ENCODE data around the gene KCNJ1.

Gene KCNJ1

DNA sequence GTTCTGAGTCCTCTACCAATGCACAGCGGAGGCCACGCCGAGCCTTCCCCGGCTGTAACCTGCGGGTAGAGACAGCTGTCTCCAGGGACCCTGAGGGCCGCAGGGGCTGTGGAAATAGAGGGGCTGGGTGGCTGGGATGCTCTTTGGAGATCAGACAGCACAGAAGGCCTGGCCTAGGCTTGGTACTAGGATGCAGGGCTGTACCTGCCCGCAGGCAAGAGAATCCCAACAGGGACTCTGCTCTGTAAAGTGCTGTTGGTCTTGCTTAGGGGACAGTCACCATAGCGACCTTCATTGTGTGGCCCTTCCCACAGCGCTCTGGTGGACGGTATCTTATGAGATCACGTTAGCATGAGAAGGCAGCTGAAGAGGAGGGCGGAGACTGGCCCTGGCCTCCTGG lies 12.7 kb upstream of the KCNJ1 start:
- Histone ChIP-seq H3K27ac (ENCODE audit: low read length) (no peak overlapping the region), H3K4me1 (ENCODE audit: low read length) (peaks cover 6% of the 10 kb centered on the region), H3K36me3 (replicated peaks; ENCODE audit: low read depth, low read length) (no peaks in the 10 kb centered on the region), H2AFZ (ENCODE audit: low read depth, low read length) (no peak overlapping the region), H4K20me1 (ENCODE audit: insufficient read depth, low read length) (no peaks in the 10 kb centered on the region), H3K79me2 (ENCODE audit: low read length) (no peaks in the 10 kb centered on the region), H3K4me3 (ENCODE audit: low read length) (no peak overlapping the region), H3K4me2 (ENCODE audit: low read length) (no peak overlapping the region), H3K27me3 (ENCODE audit: low read depth, low read length) (peaks cover 29% of the 10 kb centered on the region), H3K9me3 (ENCODE audit: insufficient read depth, low read length) (no peaks in the 10 kb centered on the region), H3K9ac (ENCODE audit: low read length) (no peak overlapping the region)
- TF ChIP-seq CTCF (IDR thresholded peaks at IDR 0.05; ENCODE audit: low read depth, low read length), result no peak
- no peak for TF ChIP-seq EZH2phosphoT487 (IDR thresholded peaks at IDR 0.05; ENCODE audit: low read depth)

- H2AFZ ChIP-seq (ENCODE audit: low read depth, low read length), result no peak overlapping the region
These were observed 11.4 kb upstream of the KCNJ1 start for GRCh38 chr11:128878455-128878854.

GRCh38 chr11:128877726-128878125 lies 10.6 kb upstream of the KCNJ1 start:
- no peaks in the 10 kb centered on the region for H3K9me3 ChIP-seq (ENCODE audit: insufficient read depth, low read length)
- TF ChIP-seq EZH2phosphoT487 (IDR thresholded peaks at IDR 0.05; ENCODE audit: low read depth) (no peak), CTCF (IDR thresholded peaks at IDR 0.05; ENCODE audit: low read depth, low read length) (no peak)
- no peaks in the 10 kb centered on the region for H4K20me1 ChIP-seq (ENCODE audit: insufficient read depth, low read length)
- H3K79me2 ChIP-seq (ENCODE audit: low read length), result no peaks in the 10 kb centered on the region
- H3K4me1 ChIP-seq (ENCODE audit: low read length), result no peaks in the 10 kb centered on the region
- H3K4me2 ChIP-seq (ENCODE audit: low read length), result no peak overlapping the region
- no peaks in the 10 kb centered on the region for H3K36me3 ChIP-seq (replicated peaks; ENCODE audit: low read depth, low read length)
- H3K27me3 ChIP-seq (ENCODE audit: low read depth, low read length), result peaks cover 17% of the 10 kb centered on the region
- H3K4me3 ChIP-seq (ENCODE audit: low read length), result no peak overlapping the region
- no peak overlapping the region for H2AFZ ChIP-seq (ENCODE audit: low read depth, low read length)
- no peak overlapping the region for H3K27ac ChIP-seq (ENCODE audit: low read length)
- no peak overlapping the region for H3K9ac ChIP-seq (ENCODE audit: low read length)

More at GRCh38 chr11:128878455-128878854, 11.4 kb upstream of the KCNJ1 start:
- Histone ChIP-seq H3K4me1 (ENCODE audit: low read length) (no peaks in the 10 kb centered on the region), H3K36me3 (replicated peaks; ENCODE audit: low read depth, low read length) (no peaks in the 10 kb centered on the region), H3K27ac (ENCODE audit: low read length) (no peak overlapping the region), H3K9me3 (ENCODE audit: insufficient read depth, low read length) (no peaks in the 10 kb centered on the region), H3K4me3 (ENCODE audit: low read length) (no peak overlapping the region), H3K27me3 (ENCODE audit: low read depth, low read length) (peaks cover 24% of the 10 kb centered on the region), H3K79me2 (ENCODE audit: low read length) (no peaks in the 10 kb centered on the region), H3K4me2 (ENCODE audit: low read length) (no peak overlapping the region), H4K20me1 (ENCODE audit: insufficient read depth, low read length) (no peaks in the 10 kb centered on the region), H3K9ac (ENCODE audit: low read length) (no peak overlapping the region)
- no peak for TF ChIP-seq CTCF (IDR thresholded peaks at IDR 0.05; ENCODE audit: low read depth, low read length)
- TF ChIP-seq EZH2phosphoT487 (IDR thresholded peaks at IDR 0.05; ENCODE audit: low read depth), result no peak

DNA sequence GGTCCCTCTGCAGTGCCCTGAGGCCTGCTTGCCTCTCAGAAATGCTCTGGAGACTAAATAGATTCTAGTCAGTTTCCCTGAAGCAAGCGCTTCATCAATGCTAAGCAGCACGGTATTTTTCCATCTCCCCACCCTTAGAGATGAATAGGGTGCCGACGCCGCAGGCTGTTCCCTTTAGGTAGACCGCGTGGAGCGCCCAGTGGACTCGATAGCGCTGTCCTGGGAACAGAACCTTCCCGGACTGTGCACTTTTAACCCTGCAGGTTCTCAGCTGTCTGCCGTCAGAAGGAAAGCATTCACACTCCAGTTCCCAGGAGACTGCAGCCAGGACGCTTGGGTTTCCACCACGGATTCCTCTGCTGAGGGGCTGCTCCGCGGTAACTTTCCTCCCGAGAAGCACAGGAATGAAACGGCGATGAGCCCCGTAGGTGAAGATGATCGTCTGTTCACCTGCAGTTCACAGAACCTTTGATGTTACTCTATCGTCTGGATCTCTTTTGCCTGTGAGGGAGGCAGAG lies 9.1 kb upstream of the KCNJ1 start:
- TF ChIP-seq EZH2phosphoT487 (IDR thresholded peaks at IDR 0.05; ENCODE audit: low read depth) (no peak), CTCF (IDR thresholded peaks at IDR 0.05; ENCODE audit: low read depth, low read length) (no peak)
- no peaks in the 10 kb centered on the region for H3K4me1 ChIP-seq (ENCODE audit: low read length)
- H4K20me1 ChIP-seq (ENCODE audit: insufficient read depth, low read length), result no peaks in the 10 kb centered on the region
- peaks cover 2% of the 10 kb centered on the region for H3K27me3 ChIP-seq (ENCODE audit: low read depth, low read length)
- H3K4me2 ChIP-seq (ENCODE audit: low read length), result no peak overlapping the region
- H3K79me2 ChIP-seq (ENCODE audit: low read length), result no peaks in the 10 kb centered on the region
- H3K4me3 ChIP-seq (ENCODE audit: low read length), result no peak overlapping the region
- H2AFZ ChIP-seq (ENCODE audit: low read depth, low read length), result no peak overlapping the region
- H3K27ac ChIP-seq (ENCODE audit: low read length), result no peak overlapping the region
- no peaks in the 10 kb centered on the region for H3K9me3 ChIP-seq (ENCODE audit: insufficient read depth, low read length)
- H3K36me3 ChIP-seq (replicated peaks; ENCODE audit: low read depth, low read length), result no peaks in the 10 kb centered on the region
- H3K9ac ChIP-seq (ENCODE audit: low read length), result no peak overlapping the region
